Measurements from ENCODE around the gene DENND5B.

The DENND5B gene

GRCh38 chr12:31363416-31363809 lies 227.5 kb downstream of the DENND5B start:
- TF ChIP-seq CTCF (IDR thresholded peaks at IDR 0.05; ENCODE audit: low read depth, low read length) (no peak), EZH2phosphoT487 (IDR thresholded peaks at IDR 0.05; ENCODE audit: low read depth) (no peak)
- Histone ChIP-seq H3K36me3 (replicated peaks; ENCODE audit: low read depth, low read length) (no peaks in the 10 kb centered on the region), H3K9ac (ENCODE audit: low read length) (no peak overlapping the region), H2AFZ (ENCODE audit: low read depth, low read length) (0 out of 2 replicates have a peak overlapping the region, but pooled peaks have one; percentile 79), H3K27ac (ENCODE audit: low read length) (no peak overlapping the region), H3K9me3 (ENCODE audit: insufficient read depth, low read length) (no peaks in the 10 kb centered on the region), H3K4me2 (ENCODE audit: low read length) (peak overlapping the region; percentile 54), H3K79me2 (ENCODE audit: low read length) (no peaks in the 10 kb centered on the region), H3K27me3 (ENCODE audit: low read depth, low read length) (no peaks in the 10 kb centered on the region), H3K4me3 (ENCODE audit: low read length) (no peak overlapping the region), H3K4me1 (ENCODE audit: low read length) (peaks cover 20% of the 10 kb centered on the region), H4K20me1 (ENCODE audit: insufficient read depth, low read length) (no peaks in the 10 kb centered on the region)

- H3K9ac ChIP-seq (ENCODE audit: low read length), result peak overlapping the region; percentile 34; the same call in 1 of the 2 replicates
- H3K79me2 ChIP-seq (ENCODE audit: low read length), result no peaks in the 10 kb centered on the region
- H3K4me3 ChIP-seq (ENCODE audit: low read length), result peak overlapping the region; percentile 34
- no peaks in the 10 kb centered on the region for H3K9me3 ChIP-seq (ENCODE audit: insufficient read depth, low read length)
- TF ChIP-seq EZH2phosphoT487 (IDR thresholded peaks at IDR 0.05; ENCODE audit: low read depth) (no peak), CTCF (IDR thresholded peaks at IDR 0.05; ENCODE audit: low read depth, low read length) (peak; percentile 55)
- no peaks in the 10 kb centered on the region for H3K36me3 ChIP-seq (replicated peaks; ENCODE audit: low read depth, low read length)
- peak overlapping the region; percentile 54 for H3K4me2 ChIP-seq (ENCODE audit: low read length)
- H3K27ac ChIP-seq (ENCODE audit: low read length), result no peak overlapping the region
- H3K4me1 ChIP-seq (ENCODE audit: low read length), result peaks cover 20% of the 10 kb centered on the region
- H2AFZ ChIP-seq (ENCODE audit: low read depth, low read length), result peak overlapping the region; percentile 79; the same call in 1 of the 2 replicates
- H3K27me3 ChIP-seq (ENCODE audit: low read depth, low read length), result no peaks in the 10 kb centered on the region
- no peaks in the 10 kb centered on the region for H4K20me1 ChIP-seq (ENCODE audit: insufficient read depth, low read length)
Observed at GRCh38 chr12:31362759-31363415, 228.0 kb downstream of the DENND5B start.

GRCh38 chr12:31362115-31362758 lies 228.7 kb downstream of the DENND5B start:
- peak overlapping the region; percentile 54 for H3K4me2 ChIP-seq (ENCODE audit: low read length)
- TF ChIP-seq EZH2phosphoT487 (IDR thresholded peaks at IDR 0.05; ENCODE audit: low read depth) (no peak), CTCF (IDR thresholded peaks at IDR 0.05; ENCODE audit: low read depth, low read length) (no peak)
- H3K4me1 ChIP-seq (ENCODE audit: low read length), result peaks cover 20% of the 10 kb centered on the region
- H3K9me3 ChIP-seq (ENCODE audit: insufficient read depth, low read length), result no peaks in the 10 kb centered on the region
- no peaks in the 10 kb centered on the region for H3K27me3 ChIP-seq (ENCODE audit: low read depth, low read length)
- no peak overlapping the region for H3K27ac ChIP-seq (ENCODE audit: low read length)
- H3K4me3 ChIP-seq (ENCODE audit: low read length), result peak overlapping the region; percentile 34
- H4K20me1 ChIP-seq (ENCODE audit: insufficient read depth, low read length), result no peaks in the 10 kb centered on the region
- peak overlapping the region; percentile 79; the same call in 1 of the 2 replicates for H2AFZ ChIP-seq (ENCODE audit: low read depth, low read length)
- peak overlapping the region; percentile 34; the same call in 1 of the 2 replicates for H3K9ac ChIP-seq (ENCODE audit: low read length)
- H3K79me2 ChIP-seq (ENCODE audit: low read length), result no peaks in the 10 kb centered on the region
- no peaks in the 10 kb centered on the region for H3K36me3 ChIP-seq (replicated peaks; ENCODE audit: low read depth, low read length)

- no peaks in the 10 kb centered on the region for H3K36me3 ChIP-seq (replicated peaks; ENCODE audit: low read depth, low read length)
- no peaks in the 10 kb centered on the region for H3K9me3 ChIP-seq (ENCODE audit: insufficient read depth, low read length)
- H3K4me2 ChIP-seq (ENCODE audit: low read length), result no peak overlapping the region
- no peak overlapping the region for H2AFZ ChIP-seq (ENCODE audit: low read depth, low read length)
- no peak overlapping the region for H3K27ac ChIP-seq (ENCODE audit: low read length)
- H3K4me3 ChIP-seq (ENCODE audit: low read length), result no peak overlapping the region
- H4K20me1 ChIP-seq (ENCODE audit: insufficient read depth, low read length), result no peaks in the 10 kb centered on the region
- H3K79me2 ChIP-seq (ENCODE audit: low read length), result no peaks in the 10 kb centered on the region
- H3K27me3 ChIP-seq (ENCODE audit: low read depth, low read length), result no peaks in the 10 kb centered on the region
- H3K9ac ChIP-seq (ENCODE audit: low read length), result no peak overlapping the region
- peaks cover 20% of the 10 kb centered on the region for H3K4me1 ChIP-seq (ENCODE audit: low read length)
- TF ChIP-seq CTCF (IDR thresholded peaks at IDR 0.05; ENCODE audit: low read depth, low read length) (no peak), EZH2phosphoT487 (IDR thresholded peaks at IDR 0.05; ENCODE audit: low read depth) (no peak)
Observed at GRCh38 chr12:31361730-31362114, 229.2 kb downstream of the DENND5B start.
